HG02610 (cell line): ENCODE results near the gene NAP1L4.

ENCODE experiments used
- ATAC-seq: cut with Tn5 transposase; IDR thresholded peaks from one replicate; pipeline ENCODE4 v1.9.1; 2021; ENCODE audit warnings: mild to moderate bottlenecking, moderate library complexity; ENCODE audit not compliant: unreplicated experiment

NAP1L4 gene, protein sequence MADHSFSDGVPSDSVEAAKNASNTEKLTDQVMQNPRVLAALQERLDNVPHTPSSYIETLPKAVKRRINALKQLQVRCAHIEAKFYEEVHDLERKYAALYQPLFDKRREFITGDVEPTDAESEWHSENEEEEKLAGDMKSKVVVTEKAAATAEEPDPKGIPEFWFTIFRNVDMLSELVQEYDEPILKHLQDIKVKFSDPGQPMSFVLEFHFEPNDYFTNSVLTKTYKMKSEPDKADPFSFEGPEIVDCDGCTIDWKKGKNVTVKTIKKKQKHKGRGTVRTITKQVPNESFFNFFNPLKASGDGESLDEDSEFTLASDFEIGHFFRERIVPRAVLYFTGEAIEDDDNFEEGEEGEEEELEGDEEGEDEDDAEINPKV

DNA sequence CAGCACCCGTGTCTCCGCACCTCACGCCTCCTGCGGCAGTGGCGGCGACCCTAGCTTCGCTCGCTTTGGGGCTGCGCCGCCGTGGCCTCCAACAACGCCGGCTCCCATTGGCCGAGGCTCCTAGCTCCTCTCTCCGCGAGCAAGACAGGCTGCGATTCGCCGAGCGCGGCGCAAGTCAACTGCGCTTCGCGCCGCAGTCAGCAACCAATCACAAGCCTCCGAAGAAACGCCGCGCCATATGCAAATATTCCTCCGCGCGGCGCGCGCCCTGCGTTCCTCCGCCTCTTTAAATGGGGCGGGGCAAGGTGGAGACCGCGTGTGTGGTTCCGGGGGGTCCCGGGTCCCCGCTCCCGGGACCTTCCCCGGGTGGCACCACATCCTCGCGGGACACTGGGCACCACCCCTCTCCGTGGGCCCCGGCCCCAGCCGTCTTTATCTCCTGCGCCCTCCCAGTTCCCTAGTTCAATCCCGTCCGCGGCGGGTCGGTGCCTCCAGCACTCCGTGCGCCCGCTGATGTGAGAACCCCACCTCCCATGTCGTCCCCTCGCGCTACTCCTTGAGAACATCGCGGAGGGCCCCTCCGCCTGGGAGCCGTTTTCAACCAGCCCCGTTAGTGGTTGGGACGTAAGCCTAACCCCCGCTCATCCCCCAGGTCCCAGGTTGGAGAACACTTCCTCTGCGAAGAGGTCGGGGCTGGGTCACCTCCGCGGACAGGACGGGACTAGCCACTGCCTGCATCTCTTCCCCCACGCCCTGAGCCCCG is at the start of gene NAP1L4:
TSS of gene NAP1L4 (minus strand) at position 96 of the 763 bp plus-strand sequence. CDS start 13,109 bp downstream, outside the sequence.
- peak; percentile 87 for ATAC-seq

DNA sequence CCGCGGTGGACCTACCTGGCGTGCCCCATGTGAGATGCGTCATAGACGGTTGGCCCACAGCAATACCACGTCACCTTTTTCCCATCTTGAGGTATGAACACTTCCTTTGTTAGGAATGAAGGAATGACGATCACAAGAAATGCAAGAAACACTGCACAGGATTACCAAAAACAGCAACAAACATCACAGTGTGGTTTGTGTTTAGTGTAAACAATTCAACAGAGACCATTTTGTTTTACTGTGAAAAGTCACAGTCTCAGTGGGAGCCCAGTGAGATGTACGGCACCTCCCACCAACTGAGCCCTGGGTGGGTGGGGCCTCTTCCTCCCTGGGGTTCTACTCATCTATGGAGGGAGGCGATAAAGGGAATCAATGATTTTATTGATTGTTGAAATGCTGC is 48.8 kb upstream of the NAP1L4 start:
- ATAC-seq = no peak

DNA sequence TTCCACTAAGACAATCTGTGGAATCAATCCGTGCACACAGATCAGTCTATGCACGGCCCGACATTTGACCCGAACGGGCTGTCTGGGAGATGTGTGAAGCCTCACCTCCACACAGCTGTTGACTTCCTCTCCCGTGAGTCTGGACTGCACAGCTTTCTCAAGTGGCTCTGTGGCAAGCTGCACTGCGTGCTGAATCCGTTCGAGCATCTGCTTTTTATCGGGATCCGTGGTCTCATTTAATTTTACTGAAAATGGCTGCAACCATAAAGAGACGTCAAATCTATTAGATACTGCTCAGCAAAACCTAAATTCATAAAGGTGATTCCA is 45.8 kb upstream of the NAP1L4 start:
- ATAC-seq = no peak

DNA sequence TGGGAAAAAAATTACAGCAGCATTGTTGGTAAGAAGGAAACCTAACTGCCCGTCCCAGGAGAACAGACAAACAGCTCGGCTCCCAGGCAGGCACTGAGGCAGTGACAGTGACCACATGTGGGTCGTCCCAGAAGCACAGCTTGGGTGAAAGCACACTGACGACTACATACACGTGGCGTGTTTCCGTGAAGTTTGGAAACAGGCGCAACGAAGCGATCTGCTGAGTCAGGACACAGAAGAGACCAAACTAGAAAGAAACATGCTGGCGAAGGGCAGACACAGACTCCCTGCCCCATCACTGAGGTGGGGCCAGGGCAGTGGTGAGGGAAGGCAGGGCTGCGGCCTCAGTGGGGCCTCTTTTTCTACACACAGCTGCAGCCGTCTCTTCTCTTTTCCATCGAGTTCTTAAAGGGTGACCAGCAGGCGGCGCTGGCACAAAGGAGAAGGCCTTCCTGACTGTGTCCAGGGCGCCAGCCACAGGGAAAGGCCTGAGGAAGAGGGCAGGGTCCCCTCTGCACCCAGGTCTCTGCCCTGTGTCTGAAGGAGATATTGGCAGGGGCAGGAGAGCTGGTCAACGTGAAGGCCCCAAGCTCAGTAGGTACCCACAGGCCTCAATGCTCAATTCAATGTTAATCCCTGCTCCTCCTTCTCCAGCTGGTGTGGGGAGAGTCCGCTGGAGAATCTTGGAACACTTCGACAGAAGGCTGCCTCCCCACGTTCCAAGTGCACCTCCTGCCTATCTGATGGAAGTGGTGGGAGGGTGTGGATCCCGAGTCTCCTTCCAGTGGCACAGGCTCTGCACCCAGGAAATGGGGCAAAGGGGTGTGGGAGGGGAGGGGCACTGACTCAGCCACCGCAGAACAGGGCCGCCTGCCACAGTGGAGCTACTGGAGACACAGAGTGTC is 45.2 kb upstream of the NAP1L4 start:
- no peak for ATAC-seq

DNA sequence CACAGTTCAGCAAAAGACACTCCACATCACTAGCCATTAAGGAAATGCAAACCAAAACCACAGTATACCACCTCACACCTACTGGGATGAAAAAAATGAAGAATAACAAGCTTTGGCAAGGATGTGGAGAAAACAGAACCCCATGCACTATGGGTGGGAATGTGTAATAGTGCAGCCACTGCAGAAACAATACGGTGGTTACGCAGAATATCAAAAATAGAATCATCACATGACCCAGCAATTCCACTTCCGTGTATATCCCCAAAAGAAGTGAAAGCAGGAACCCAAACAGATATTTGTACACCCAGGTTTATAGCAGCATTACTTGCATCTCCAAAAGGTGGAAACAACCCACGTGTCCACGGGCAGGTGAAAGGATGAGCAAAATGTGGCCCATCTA is 44.3 kb upstream of the NAP1L4 start:
- no peak for ATAC-seq

DNA sequence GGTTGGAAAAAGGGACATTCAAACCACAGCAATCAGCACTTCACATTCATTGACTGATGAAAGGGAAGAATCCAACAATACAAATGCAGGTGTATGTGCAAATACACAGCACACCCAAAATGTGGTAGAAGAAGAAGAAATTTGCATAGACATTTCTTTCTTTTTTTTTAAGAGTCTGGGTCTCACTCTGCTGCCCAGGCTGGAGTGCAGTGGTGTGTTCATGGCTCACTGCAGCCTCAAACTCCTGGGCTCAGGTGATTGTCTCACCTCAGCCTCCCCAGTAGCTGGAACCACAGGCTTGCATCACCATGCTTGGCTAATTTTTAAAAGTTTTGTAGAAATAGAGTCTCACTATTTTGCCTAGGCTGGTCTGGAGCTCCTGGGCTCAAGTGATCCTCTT is 43.2 kb upstream of the NAP1L4 start:
- no peak for ATAC-seq

DNA sequence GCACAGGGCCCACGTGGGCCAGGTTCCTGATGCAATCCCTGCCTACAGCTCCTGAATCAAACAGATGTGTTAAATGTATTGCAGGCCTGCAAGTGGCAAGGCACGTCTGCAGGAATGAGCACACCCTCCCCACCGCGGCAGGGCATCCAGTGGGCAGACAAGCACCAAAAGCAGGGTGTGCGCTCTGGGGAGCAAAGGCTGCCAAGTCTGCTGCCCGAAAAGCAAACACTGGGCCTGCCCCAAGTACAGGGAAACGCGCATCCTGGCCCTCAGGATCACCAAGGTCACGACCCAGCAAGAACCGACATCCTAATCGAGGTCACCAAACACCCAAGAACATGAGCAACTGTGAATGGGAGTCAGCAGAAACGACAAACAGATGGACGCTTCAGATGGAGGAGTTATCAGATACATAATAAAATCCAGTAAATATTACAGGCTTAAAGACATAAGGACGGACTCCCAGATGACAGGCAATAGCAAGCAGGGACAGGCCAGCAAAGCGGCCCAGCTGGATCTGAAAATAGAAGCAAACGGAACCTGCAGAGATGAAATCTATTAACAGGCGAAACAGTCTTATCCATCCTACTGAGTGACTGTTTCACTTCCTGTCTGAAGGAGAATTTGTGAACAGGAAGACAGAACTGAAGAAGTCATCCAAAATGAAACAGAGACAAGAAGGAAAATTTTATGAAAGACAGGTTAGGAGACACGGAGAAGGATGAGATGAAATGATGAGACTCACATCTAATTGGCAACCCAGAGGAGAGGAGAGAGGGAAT is 38.4 kb upstream of the NAP1L4 start:
- no peak for ATAC-seq

DNA sequence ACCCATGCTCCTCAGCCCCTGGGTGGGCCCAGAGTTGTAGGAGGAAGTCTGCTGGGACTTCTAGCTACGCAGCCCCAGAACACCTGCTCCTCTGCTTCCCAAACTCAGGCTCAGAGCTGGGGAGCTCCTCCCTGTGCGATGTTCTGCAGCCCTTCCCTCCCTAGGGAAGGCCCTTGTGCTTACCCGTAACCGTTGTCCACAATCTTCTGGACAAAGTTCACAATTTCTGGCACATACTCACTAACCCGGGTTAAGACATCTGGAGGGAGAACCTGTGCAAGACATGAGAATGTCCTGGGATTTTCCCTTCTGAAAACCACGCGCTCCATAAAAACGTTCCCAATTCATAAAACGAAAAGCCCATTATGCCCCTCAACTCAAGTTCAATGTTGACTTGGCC is 36.7 kb upstream of the NAP1L4 start:
- no peak for ATAC-seq

DNA sequence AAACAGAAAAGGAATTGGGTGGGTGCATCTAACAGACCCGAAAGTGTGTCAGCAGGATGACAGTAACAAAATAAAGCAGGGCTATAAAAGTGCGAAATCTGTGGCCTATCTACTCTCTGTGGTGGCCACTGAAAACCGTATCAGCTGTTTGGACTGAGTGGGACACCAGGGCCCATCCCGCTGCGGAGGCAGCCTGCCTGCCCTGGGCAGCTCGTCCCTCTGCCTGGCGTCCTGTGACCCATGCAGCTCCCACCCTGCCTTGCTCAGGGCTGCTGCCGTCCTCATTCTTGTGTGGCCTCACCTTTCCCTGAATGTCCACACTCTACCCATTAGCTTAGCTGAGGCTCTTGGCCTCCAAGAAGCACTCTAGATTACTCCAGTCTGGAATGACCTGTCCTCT is 34.7 kb upstream of the NAP1L4 start:
- no peak for ATAC-seq

DNA sequence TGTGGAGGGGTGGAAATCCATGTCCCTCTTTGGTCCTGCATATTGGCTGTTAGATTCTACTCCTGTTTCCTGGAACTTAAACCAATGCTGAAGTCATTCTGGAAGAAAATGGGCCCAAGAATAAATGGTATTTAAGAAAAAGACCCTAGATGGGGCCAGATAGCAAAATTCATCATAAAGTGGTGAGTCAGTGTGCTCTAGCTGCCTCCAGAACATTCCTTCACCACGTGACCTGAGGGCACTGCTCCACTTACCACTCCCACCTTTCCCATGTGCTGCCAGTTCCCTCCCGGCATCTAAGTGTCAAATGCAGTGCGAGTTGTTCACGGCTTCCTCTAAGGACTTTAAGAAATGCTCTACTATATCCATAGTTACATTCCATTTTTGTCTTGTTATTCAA is 30.9 kb upstream of the NAP1L4 start:
- ATAC-seq = no peak

DNA sequence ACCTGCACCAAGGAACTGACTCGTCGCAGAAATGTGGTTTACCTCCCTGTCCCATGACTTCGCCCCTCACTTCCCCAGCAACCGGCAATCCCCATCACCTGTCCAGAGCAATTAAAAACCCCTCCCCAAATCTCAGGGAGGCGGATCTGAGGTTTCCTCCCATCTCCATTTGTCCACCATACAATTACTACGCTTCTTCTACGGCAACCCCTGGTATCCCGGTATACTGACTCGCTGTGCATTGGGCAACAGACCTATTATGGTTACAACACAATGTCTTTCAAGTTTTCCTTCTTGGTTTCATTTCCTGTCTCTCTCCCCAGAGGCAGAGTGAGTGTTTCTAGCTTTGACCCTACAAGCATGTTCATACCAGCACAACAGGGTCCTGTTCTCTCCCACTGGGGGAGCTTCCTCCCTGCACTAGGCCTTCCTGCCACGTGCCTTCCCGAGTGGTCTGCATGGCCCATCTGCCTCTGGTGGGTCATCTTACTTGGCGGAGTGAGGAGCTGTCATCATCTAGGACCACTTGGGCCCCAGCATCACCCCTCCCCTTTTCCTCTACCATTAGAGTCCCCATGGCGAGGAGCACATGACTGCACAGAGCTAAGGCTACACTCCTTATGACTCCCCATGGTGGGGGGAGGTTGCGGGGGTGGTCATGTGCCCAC is 30.3 kb upstream of the NAP1L4 start:
- ATAC-seq = peak; percentile 66

DNA sequence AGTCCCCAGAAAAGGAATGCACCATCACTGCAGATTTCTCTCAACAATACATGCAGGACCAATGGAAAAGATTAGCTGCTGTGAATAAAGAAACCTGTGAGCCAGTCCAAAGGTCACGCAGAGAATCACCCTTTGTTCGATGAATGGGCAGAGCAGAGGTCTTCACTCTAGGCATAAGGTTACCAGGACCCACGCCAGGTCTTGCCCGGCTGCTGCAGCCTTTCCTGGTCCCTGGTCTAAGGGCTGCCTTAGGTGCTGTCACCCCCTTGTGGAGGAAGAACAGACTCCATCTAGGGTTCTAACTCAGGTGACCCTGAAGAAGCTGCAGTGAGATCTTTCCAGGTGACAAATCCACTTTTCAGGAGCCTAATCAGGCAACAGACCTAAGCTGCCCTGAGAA is 29.0 kb upstream of the NAP1L4 start:
- no peak for ATAC-seq

DNA sequence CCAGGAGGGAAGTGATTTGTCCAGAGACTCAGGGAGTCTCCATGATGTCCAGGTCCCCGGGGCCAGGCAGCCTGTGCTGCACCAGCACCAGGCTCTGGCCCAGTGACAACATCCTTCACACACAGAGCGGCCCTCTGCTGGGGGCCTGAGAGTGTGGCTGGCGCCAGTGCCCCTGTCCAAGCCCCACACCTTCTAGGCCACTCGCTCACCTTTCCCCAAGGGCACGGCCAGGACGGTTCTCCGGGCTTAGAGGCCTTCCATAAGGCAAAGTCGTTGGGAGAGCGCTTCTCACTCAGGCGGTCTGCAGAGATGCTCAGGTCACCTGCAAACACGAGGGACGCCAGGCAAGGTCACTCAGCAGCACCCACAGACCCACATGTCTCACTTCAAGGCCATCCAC is 27.9 kb upstream of the NAP1L4 start:
- ATAC-seq = no peak

DNA sequence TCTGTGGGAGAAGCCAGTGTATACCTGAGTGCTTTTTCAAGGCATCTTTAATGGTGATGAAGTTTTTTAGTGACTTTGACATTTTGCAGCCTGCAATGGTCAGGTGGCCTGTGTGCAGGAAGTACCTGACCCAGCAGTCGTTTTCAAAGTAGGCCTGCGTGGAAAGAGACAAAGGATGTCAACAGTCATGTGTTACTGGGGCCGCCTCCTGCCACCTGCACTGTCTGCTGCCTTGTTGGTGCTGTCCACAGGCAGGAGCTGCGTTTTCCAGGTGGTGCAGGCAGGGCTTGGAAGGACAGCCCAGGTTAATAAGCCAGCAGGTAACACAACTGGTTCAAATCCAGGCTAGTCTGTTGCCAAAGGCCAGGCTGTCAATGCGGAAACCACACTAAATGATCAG is 26.5 kb upstream of the NAP1L4 start:
- no peak for ATAC-seq

DNA sequence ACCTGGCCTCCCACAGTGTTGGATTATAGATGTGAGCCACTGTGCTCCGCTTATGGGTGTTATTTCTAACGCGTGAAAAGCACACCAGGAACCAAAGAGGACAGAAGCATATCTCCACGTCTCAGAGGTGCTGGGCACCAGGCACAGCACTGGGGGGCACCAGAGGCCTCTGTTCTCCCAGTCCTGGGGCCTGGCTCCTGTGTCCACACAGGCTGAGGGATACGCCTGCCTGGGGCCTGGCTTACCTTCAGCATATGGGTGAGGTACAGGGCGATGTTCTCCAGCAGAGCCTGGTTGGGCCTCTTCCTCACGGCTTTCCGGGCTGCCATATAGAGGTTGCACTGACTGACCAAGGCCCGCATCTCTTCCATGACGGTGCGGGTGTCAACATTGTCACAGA is 24.7 kb upstream of the NAP1L4 start:
- ATAC-seq = no peak

DNA sequence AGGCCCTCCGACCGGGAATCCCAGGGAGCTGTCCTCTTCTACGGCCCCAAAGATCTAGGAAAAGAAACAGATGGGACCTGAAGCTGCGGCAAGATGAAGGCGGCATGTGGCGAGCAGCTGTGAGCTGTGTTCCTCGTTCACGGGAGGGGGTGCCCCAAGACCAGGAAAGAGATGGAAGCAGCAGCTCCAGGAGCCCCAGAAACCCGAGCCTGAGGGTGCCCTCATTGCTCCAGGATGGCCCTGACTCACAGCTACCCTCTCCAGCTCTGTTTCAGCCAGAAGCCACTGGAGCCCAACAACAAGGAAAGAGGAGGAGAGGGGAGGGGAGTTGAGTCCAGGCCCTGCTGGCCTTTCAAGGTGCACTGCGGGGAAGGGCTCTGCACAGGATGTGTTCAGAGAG is 23.7 kb upstream of the NAP1L4 start:
- ATAC-seq = no peak

DNA sequence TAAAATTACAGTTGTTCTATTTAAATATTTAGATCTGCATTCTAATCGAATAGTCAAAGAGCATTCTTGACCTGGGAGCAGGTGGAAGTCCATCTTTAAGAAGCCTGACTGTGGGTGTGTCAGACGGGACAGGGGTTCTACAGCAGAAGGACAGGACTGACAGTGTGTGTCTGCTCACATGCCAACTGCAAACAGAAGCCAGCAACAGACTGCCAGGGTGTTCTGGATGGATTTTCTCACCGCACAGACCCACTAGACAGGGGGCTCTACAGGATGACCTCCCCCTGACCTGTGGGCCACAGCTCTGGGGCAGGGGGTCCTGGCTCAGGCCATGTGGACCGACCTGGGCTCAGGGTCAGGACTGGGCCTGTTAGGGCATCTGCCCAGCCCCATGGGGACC is 22.8 kb upstream of the NAP1L4 start:
- no peak for ATAC-seq

DNA sequence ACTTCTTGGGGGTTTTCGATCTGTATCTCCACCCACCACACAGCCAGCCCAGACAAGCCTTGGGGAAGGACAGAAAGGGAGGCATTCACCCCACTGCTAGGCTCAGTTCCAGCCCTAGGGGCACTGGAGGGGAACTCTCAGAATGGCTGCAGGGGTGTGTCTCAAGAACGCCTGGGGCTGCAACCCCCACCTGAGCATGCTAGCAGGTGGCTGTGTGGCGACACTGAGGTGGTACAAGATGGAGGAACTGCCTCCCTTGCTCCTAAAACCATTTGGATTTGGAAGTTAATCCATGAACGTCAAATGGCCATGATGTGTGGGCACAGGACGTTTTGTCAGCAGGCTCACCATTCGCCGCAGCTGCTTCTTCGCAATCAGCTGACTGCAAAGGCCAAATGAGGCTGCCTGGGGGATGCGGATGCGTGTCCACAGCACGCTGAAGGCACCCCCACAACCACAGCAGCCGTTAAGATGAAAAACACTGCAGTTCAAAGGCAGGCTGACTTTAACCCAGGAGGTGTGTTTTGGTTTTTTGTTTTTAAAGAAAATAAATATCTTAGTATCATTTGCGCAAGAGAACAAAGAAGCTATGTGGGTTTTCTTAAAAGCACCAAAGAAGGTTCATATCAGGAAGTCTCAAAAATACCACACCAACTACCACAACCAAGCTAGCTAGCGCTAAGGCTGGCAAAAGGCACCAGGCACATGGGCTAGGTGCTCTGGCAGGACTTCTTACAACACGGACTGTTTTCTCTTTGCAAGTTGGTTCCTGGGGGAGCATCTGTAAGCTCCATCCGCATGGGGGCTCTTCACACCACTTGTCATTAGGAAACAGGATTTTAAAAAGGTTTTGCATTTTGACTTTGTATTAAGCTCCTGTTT is 22.2 kb upstream of the NAP1L4 start:
- ATAC-seq = no peak
